ENCODE data around the gene LATS1.
A peak's percentile ranks its signal among the peaks of the same experiment; 100 is the strongest.
"Not testable (repeated sequence)": the region's sequence is repeated elsewhere in the genome, so short reads cannot be mapped to it uniquely, and the experiment has no call there.

The LATS1 gene

DNA sequence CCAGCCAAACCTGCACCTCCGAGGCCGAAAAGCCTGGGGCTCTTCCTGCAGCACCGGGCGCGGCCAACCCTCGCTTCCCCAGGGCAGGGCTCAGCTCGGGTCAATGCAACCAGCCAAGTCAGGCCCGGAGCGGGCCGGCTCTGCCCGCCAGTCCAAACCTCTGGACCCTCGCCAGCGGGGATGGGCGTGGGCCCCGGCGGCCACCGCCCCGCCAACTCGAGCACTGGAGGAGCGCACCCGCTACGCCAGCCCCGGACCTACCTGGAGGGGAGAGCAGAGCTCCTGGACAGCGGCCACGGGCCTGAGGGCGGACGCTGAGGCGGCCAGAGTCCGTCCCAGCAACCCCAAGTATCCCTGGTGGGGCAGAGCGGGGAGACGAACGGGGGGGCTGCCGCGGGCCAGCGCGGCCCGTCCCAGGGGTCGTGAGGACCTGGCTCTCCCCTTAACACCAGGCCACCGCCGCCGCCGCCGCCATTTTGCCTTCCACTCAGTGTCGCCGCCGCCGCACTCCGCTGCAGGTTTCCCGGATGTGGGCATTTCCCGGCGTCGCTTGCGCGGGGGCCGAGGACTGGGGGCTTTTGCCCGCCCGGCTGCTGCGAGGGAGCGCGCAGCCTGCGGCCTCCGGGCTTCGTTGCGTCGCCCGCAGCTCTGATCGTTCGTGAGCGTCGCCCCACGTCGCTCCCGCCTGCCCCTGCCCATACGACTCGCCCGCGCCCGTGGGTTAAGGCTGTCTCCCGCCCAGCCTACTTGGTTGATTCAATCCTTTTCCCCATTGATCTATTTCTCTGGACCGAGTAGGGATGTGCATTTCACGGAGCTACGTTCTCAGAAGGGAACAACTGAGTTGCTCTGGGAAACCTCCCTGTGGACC, at the start of gene LATS1:
Gene LATS1, minus strand, starts transcription at position 514 of the 871 bp plus-strand sequence. CDS start 15,975 bp downstream, outside the sequence.
- DNase-seq (ENCODE audit: low read depth in 2 of 2, low spot score in 1 of 2): peak; percentile 81 to 86

DNA sequence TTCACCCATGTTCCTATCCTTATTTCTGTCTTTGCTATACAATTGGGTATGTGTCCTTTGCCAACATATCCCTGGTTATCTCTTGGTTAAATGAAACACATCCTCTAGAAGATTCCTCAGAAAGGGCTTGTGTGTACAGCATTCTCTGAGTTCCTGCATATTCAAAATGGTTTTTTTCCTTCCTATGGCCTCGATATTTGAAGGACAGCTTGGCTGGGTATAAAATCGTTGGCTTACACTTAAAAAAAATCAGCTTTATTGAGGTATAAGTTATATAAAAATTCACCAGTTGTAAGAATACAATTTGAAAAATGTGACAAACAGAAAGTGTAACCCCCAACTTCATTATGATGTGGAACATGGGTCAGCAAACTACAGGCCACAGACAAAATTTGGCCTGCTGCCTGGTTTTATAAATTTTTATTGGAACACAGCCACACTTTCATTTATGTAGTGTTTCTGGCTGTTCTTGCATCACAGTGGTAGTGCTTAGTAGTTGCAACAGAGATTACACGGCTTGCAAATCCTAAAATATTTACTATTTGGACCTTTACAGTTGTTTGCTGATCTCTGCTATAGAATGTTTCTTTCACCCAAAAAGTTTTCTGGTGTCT, 48.4 kb upstream of the LATS1 start:
- DNase-seq (ENCODE audit: low read depth in 2 of 2, low spot score in 1 of 2): no peak

DNA sequence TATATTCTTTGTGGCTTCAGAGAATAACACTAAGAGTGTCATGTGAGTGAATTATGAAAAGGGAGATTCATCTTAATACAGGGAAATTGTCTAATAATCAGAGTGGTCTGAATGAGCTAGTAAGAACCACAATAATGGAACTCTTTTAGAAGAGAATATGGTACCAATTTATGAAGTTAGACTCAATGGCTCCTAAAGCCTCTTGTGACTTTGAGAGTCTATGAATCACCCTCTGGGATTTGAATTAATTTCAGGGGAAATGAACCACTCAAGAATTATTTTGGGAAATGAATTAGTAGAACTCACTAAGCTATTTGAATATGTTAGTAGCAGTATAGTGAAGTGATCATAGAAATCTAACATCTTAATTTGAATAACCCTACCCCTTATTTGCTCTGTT, 46.0 kb upstream of the LATS1 start:
- DNase-seq (ENCODE audit: low read depth in 2 of 2, low spot score in 1 of 2): no peak

- no peak for DNase-seq (ENCODE audit: low read depth in 2 of 2, low spot score in 1 of 2)
Observed at GRCh38 chr6:149761438-149761837, 43.5 kb upstream of the LATS1 start.

DNA sequence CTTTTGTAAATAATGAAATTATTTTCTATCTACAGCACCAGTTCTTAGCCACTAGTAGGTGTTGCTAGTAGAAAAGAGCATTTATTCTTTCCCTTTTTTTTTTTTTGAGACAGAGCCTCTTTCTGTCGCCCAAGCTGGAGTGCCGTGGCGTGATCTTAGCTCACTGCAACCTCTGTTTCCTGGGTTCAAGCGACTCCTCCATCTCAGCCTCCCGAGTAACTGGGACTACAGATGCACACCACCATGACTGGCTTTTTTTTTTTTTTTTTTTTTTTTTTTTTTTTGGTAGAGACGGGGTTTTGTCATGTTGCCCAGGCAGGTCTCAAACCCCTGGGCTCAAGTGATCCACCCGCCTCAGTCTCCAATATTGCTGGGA, 38.3 kb upstream of the LATS1 start:
- DNase-seq (ENCODE audit: low read depth in 2 of 2, low spot score in 1 of 2): no peak

DNA sequence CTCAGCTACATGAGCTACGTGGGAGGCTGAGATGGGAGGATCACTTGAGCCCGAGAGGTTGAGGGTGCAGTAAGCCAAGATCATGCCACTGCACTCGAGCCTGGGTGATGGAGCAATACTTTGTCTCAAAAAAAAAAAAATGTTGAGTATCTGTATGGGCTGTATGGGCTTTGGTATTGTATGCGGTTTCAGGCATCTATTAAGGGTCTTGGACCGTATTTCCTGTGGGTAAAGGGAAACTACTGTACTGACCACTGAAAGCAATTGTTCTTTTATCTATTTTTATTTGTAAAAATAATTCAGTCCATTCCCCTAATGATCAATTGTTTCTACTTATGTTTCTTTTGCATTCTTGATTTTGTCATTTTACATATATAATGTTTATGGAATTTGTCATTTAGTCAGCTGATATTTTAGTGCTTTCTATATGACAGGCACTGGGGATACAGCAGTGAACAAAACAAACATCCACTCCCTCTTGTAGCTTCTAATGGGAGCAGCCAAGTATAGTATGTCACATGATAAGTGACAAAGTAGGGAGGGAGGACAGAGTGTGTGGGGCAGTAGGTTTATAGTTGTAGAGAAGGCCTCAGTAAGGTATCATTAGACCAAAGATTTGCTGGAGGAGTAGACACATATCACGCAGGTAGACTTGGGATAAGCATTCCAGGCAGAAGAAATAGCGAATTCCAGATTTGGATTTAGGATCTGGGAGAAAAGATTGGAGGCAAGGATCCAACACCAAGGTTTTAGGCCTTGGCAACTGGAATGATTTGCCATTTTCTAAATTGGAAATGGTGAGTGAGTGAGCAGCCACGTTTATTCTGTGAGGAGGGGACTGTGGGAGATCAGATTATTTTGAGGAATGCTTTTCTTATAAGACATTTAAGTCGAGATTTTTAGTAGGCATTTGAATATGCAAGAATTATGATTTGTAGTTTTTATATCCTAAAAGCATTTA, 37.7 kb upstream of the LATS1 start:
- DNase-seq (ENCODE audit: low read depth in 2 of 2, low spot score in 1 of 2): no peak

DNA sequence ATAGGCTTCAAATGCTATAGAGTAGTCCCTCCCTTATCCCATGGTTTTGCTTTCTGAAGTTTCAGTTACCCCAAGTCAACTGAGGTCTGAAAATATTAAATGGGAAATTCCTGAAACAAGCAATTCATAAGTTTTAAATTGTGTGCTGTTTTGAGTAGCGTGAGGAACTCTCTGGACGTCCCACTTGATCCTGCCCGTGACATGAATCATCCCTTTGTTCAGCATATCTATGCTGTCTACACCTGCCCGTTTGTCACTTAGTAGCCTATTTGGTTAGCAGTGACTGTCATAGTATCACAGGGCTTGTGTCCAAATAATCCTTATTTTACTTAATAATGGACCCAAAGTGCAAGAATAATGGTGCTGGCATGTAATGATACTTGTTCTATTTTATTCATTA, 36.6 kb upstream of the LATS1 start:
- DNase-seq (ENCODE audit: low read depth in 2 of 2, low spot score in 1 of 2): no peak

GRCh38 chr6:149753374-149753637, 35.4 kb upstream of the LATS1 start:
- DNase-seq (ENCODE audit: low read depth in 2 of 2, low spot score in 1 of 2): not testable (repeated sequence)

DNA sequence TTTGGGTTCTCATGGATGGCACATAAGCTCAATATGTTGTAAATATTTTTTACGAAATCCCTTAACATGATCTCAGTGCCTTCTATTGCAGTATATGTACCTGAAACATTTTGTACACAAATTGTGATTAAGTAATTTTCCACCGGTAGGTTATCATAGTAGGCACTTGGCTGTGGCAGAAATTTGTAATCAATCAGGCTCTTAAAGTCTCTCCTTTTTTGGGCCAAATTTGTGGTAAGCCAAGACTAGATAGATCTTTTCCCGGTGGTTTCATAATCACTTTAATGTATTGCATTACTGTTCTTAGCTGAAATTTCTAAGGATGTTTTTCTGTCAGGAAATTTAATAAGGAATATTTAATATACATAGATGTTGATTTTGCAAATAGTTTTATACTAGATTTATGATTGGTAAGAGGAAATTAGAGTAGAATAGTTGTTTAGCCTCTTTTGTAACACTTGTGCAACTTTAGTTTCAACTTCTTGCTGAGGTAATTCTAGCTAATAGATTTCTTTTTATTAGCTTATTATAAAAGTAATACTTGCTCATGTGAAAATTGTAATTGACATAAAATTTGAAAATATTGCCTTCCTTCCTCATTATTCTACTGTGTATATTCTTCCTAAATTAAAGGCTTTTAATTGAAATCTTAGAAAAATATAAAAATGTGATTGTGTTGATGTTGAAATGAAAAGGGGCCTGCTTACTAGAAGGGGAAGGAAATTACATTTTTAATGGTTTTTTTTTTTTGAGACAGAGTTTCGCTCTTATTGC, 34.9 kb upstream of the LATS1 start:
- DNase-seq (ENCODE audit: low read depth in 2 of 2, low spot score in 1 of 2): no peak

DNA sequence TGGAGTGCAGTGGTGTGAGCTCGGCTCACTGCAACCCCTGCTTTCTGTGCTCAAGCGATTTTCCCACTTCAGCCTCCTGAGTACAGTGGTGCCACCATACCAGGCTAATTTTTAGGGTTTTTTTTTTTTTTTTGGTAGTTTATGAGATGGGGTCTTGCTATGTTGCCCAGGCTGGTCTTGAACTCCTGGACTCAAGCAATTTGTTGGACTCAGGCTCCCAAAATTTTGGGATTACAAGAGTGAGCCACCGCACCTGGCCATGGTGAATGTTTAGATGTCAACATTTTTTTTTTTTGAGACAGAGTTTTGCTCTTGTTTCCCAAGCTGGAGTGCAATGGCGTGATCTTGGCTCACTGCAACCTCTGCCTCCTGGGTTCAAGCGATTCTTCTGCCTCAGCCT, 34.0 kb upstream of the LATS1 start:
- DNase-seq (ENCODE audit: low read depth in 2 of 2, low spot score in 1 of 2): not testable (repeated sequence)

- no peak for DNase-seq (ENCODE audit: low read depth in 2 of 2, low spot score in 1 of 2)
Observed at GRCh38 chr6:149751239-149751638, 33.3 kb upstream of the LATS1 start.

GRCh38 chr6:149750136-149750609, 32.3 kb upstream of the LATS1 start:
- DNase-seq (ENCODE audit: low read depth in 2 of 2, low spot score in 1 of 2): peak; percentile 2 to 22

GRCh38 chr6:149749594-149750135, 31.8 kb upstream of the LATS1 start, which contains the start of gene PCMT1:
PCMT1 (plus strand) TSS chr6:149749741; CDS start chr6:149749902, 161 bp downstream.
- DNase-seq (ENCODE audit: low read depth in 2 of 2, low spot score in 1 of 2): peak; percentile 66 to 71

DNA sequence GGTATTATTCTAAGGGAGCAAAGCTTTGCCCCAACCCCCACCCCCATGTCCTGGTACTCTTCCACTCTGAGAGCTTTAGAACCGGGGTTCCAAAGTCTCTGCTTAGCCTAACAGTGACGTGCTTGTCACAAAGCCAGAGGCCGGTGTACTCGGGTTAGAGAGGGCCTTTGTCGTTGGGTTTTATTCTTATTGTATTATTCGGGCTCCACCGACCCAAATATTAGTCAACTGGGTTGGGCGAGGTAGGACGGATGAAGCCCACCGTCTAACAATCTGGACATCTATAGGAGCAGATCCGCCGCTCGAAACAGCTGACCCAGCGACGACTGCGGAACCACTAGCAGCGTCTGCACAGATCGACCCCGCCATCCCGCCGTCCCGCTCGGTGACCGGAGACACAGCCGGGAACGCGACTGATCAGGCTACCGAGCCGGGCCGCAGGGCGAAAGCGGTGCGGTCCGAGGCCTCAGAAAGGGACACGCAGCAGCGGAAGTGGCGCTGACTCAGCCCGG, 31.2 kb upstream of the LATS1 start:
- not testable (repeated sequence) for DNase-seq (ENCODE audit: low read depth in 2 of 2, low spot score in 1 of 2)

DNA sequence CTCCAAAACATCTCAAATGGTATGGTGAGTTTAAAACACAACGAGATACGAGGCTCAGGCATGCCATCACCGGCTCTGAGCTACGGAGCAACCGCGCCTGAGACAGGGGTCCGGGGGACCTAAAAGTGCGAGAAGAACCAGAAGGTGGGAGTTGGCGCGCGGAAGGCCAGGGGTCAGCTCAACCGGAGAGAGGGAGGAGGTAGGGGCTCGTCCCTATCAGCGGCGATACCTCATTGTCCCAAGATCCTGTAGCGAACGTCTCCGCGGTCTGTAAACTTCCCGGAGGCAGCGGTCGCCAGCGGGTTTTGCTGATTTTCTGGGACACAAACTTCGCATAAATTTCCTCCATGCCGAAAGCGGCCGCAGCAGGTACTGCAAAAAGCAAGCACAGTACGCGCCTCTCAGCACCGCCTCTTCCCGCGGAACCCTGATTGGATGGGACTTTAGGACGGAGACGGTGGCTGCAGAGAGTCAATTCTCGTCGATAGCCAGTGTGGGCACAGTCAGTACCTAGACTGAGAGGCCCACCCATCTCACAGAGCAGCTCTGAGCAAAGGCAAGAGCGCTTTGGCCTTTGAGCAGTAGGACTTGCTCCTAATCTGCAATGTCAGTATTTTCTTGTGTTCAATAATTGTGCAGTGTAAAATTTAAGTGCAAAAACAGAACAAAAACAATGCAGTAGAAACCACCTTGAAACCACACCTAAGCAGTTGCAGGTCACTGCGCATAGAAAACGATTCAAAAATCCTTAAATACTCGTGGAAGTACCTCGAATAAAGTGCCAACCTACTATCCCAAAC, 28.4 kb upstream of the LATS1 start, which contains the start of gene NUP43:
Gene NUP43, minus strand, starts transcription at position 383 of the 800 bp plus-strand sequence. Its CDS starts 34 bp downstream, at position 349.
- DNase-seq (ENCODE audit: low read depth in 2 of 2, low spot score in 1 of 2): peak; percentile 83 to 87

- DNase-seq (ENCODE audit: low read depth in 2 of 2, low spot score in 1 of 2): not testable (repeated sequence)
Observed at GRCh38 chr6:149745252-149745651, 27.4 kb upstream of the LATS1 start.

- no peak for DNase-seq (ENCODE audit: low read depth in 2 of 2, low spot score in 1 of 2)
Observed at GRCh38 chr6:149734915-149735314, 17.0 kb upstream of the LATS1 start.

DNA sequence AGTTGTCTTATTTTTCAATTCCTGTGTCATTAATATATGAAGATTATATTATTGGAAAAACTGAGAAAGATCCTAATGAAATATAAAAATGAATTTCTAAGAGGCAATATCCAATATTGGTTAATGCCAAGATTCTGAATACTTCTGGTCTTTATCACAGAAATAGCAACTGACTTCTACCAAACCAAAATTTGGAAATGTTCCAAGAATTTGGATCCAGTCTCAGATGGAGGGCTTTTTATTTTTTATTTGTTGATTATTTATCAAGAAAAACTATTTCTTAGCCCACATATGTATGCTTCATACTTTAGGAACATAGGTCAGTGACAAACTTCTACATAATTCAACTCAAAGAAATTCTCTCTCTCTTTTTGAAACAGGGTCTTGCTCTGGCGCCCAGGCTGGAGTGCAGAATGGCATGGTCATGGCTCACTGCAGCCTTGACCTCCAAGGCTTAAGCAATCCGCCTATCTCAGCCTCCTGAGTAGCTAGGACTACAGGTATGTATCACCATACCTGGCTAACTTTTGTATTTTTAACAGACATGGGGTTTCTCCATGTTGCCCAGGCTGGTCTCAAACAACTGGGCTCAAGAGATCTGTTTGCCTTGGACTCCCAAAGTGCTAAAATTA, 15.3 kb upstream of the LATS1 start:
- DNase-seq (ENCODE audit: low read depth in 2 of 2, low spot score in 1 of 2): no peak

GRCh38 chr6:149729824-149730223, 11.9 kb upstream of the LATS1 start:
- no peak for DNase-seq (ENCODE audit: low read depth in 2 of 2, low spot score in 1 of 2)

Measured in stimulated activated CD8-positive, alpha-beta memory T cell treated with anti-CD3 and anti-CD28 coated beads, Interleukin-4, amount 100 ng/mL, for 4 hours (primary cell).